NCI-H510A treated with DMSO at 0.1 percent for 48 hours (cell line): Measurements from ENCODE around the gene GMCL2.
"Not testable (repeated sequence)": the region's sequence is repeated elsewhere in the genome, so short reads cannot be mapped to it uniquely, and the experiment has no call there.

Source experiments
- DNase-seq: peaks from one replicate; lab custom pipeline; 2025; lab: John Stamatoyannopoulos, UW

The GMCL2 gene

DNA sequence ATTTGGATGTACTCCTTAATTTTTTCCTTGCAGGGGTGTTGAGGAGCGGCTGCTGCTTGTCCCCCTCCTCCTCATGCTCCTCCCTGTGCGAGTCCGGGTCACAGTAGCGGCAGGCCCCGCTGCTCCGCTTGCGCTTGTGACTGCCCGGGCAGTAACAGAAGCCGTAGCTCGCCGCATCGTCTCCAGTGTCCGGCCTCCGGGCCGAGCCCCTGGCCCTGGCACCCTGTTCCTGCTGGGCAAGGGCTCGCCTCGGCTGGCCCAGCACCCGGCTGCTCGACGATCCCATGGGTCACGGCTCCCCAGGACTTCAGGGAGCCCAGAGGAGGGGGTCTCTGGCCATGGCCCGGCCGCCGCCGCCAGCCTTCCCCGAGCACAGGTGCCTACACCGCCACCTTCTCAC is at the start of gene GMCL2:
Gene GMCL2 (minus strand): TSS at position 358 of the 400 bp plus-strand sequence. CDS start 72 bp downstream, at position 286.
- DNase-seq = no peak

DNA sequence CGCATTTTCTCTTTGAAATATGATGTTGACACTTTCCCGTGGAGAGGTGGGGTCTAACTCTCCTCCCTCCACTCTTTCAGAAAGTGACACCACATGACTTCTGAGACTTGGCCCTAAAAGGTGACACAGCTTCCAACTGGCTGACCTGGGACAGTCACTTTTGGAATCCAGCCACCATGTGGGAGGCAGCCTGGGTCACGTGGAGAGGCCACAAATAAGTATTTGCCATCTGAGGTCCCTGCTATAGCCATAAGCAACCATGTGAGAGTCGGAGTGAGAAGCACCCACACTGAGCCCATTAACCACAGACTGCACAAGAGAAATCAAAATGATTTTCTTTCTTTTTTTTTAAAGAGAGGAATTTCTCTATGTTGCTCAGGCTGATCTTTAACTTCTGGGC is 49.5 kb upstream of the GMCL2 start:
- no peak for DNase-seq

DNA sequence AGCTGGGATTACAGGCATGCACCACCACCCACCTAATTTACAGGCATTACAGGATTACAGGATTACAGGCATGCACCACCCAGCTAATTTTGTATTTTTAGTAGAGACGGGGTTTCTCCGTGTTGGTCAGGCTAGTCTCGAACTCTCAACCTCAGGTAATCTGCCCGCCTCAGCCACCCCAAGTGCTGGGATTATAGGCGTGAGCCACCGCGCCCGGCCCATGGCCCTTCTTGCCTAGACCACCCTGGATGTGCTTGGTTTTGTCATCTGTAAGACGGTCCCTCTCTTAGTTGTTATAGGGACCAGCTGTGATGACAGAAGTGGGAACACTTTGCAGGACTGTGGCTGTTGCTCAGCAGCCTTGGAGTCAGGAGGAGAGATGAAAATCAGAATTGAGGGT is 49.0 kb upstream of the GMCL2 start:
- no peak for DNase-seq

DNA sequence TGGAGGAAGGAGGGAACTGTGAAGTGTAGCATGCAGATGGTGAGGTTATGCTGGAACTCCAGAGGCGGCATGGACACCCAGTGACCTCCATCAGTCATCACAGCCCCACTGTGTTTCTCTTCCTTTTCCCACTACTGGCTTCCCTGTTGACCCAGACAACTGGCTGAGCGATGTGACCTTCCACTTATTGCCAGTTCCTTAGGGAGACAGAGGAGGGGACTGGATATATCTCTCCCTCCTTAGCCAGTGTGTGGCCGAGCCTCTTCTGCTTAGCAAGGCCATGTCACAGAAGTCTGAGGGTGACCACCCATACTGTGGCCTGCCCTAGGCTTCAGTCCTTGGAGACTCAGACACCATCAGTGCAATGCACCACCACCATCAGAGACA is 48.4 kb upstream of the GMCL2 start:
- no peak for DNase-seq

DNA sequence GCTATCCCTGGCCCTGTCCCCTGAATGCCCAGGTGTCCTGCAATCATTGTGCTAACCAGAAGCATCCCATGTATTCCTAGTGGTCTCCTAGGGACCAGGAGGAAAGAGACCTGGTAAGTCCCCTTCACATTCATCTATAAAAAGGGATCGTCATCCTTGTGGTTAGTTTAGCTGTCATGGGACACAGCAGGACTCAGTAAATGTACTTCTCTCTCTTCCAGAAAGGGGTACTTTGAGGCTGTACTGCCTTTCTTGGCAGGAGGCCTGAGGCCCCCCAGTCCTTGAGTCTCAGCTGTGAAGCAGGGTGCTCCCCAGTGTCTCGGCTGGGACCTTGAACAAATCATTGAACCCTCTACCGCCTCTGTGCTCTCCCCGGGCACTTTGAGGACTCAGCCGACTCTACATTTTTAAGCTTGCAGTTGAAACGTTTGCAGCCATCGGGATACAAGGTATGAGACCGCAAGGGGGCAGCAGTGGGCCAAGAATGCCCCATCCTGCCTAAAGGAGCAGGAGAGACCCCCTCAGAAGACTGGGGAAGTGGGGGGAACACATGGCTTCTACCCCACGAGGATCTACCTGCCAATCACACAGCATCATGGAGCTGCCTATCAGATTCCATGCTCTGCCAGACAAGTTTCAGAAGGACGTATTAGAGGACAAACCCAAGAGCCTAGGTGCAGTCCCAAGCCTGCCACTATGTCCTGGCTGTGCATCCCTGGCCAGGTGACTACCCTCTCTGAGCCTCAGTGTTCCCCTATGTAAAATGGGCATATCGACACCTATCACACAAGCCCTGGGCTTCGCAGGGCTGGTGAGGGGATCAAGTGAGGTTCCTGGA is 47.8 kb upstream of the GMCL2 start:
- peak; percentile 4 for DNase-seq

GRCh38 chr5:178234121-178234749 is 47.1 kb upstream of the GMCL2 start:
- DNase-seq = no peak

- DNase-seq = no peak
Measured at GRCh38 chr5:178232920-178233429, 45.8 kb upstream of the GMCL2 start.

DNA sequence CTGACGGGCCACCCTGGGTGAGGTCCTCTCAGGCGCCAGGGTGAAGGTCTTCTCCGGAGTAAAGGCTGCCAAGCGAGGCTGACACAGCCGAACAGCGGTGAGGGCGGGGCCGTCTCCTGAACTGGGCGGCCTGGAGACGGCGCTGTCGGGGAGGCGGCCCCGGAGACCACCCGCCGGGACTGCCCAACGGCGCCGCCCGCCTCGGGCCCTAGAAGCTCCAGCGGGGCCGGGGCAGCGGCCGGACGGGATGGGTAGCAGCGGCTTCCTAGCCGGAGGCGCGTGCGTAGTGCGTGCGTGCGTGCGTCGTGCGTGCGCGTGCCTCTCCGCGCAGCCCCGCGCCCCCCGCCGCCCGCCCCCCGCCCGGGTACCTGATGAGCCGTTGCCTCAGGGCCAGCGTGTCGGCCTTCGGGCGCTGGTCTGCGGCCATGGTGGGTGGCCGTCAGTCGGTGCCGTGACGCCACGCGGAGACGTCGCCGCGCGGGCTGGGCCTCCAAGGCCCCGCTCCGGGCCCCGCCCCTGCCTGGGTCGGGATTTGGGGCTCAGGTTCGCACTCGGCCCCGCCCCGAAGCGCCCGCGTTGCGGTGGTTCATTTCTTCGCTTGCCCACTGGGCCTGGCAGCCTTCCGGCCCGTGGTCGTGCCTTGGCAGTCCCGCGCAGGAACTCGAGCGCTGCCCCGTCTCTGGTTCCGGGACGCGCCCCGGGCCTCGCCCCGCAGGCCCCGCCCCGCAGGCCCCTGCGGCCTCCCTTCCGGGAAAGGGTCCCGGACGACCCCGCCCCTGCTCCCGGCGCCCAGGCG is 45.2 kb upstream of the GMCL2 start, which contains the start of gene PHYKPL:
Gene PHYKPL (minus strand): TSS at position 679 of the 796 bp plus-strand sequence. CDS start 252 bp downstream, at position 427.
- DNase-seq = peak; percentile 7

- no peak for DNase-seq
Measured at GRCh38 chr5:178231539-178232123, 44.5 kb upstream of the GMCL2 start.

DNA sequence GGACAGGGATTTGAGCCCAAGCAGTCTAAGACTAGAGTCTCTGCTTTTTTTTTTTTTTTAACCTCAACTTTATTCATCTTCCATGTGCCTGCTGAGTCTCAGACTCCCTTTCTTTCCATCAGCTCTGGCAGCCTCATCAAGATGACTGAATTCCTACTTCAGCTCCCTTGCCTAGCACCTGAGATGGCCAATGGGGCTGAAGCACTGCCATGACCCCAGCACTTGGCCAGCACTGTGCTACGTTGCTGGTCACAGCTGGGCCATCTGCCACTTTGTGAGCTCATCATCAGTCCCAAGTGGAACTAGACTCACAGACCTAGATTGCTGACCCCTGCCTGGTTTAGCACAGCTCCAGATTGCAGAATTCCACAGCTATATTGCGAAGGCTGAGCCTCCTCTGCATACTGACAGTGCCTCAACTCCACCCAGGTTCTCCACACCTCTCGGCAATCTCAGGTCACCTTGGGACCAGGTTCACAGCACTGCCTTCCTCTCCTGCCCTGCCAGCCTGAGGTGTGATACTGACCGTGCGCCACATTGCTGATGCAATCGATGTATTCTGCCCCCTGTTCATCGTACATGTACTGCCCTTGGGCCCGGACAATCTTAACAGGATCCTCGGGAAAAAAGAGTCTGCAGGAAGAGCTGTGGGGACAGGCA is 43.8 kb upstream of the GMCL2 start:
- no peak for DNase-seq

DNA sequence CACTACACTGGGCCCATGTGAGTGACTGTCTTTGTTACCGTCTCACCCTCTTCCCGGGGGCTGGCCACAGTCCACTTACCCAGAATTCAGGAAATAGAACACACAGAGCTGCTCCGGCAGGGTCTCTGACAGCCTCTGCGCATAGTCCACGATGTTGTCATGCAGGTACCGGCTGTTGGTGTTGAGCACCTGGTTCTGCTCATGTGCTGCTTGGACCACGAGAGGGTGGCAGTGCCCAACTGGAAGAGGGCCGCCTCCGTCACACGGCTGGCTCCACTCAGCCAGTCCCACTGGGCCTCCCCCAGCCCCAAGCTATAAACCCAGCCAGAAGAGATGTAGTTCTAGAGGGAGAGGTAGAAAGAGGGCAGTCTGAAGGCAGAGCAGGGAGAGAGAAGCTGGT is 42.7 kb upstream of the GMCL2 start:
- DNase-seq = no peak

GRCh38 chr5:178229111-178229510 is 41.9 kb upstream of the GMCL2 start:
- not testable (repeated sequence) for DNase-seq

- DNase-seq = no peak
Measured at GRCh38 chr5:178228609-178229008, 41.4 kb upstream of the GMCL2 start.

DNA sequence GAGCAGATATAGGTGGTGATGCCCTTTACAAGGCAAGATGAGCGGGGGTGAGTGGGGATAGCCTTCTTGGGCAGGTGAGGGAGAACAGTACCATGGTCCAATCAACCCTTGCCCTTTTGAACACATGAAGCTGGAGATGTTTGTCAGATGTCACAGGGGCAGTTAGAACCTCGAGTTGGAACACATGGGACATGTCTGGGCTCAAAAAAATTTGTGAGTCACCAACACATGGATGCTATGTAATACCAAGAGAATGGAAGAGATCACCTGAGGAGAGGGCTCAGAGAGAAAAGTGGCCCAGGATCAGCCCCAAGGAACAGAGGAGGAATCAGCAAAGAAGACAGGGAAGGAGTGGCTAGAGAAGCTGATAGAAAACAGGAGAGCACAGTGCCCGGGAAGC is 40.8 kb upstream of the GMCL2 start:
- DNase-seq = no peak

- no peak for DNase-seq
Measured at GRCh38 chr5:178227138-178227659, 40.0 kb upstream of the GMCL2 start.

DNA sequence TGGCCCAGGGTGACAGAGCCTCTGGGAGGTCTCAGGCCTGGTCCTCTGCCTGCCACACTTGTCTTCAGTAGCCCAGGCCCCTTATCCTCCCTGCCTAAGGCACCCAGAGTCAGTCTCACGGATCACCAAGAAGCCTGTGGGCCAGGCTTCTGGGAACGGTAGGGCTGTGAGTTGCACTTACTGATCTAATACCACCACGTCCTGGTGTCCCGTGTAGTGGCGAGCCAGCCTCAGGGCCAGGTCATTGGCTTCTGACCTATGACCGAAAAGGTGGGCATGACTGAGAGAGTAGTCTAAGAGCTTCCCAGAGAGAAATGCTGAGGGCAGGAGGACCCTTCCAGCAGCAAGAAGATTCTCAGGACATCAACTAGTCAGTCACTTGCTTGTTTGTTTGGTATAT is 38.0 kb upstream of the GMCL2 start:
- no peak for DNase-seq

DNA sequence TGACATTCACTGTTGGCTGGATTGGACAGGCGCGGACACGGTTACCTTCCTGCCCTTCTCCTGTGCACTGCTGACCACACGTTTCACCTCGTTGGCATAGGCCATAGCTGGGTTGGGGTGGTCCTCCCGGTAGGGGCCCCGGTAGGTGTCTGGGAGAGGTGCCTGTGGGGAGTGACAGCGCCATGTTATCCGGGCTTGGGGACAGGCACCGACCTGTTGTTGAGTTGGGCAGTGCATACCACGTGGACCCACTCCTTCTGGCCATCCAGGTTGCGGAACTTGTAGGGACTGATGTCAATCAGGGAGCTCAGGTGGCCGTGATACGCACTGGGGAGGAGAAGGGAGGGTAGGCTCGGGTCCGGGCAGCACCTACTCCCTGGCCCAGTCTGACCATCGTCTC is 37.2 kb upstream of the GMCL2 start:
- no peak for DNase-seq

- no peak for DNase-seq
Measured at GRCh38 chr5:178223828-178224335, 36.7 kb upstream of the GMCL2 start.

GRCh38 chr5:178223196-178223773 is 36.1 kb upstream of the GMCL2 start:
- no peak for DNase-seq

GRCh38 chr5:178222292-178222691 is 35.1 kb upstream of the GMCL2 start:
- DNase-seq = no peak

DNA sequence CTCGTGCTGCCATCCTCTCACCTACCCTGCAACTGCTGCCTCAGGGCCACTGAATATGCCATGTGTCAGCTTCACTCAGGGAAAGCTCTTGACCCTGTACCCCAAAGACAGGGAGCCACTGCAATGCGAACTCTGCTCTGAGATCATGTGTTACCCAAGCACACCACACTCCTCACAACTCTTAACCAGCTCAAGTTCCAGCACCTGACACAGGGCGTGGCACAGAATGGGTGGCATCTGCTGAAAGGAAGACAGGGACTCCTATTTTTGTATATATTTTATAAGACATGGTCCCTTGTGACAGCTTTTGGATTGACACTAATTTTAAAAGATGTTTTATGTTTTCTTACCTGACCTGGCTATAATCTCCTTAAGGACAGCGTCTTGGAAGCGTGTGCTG is 34.7 kb upstream of the GMCL2 start:
- DNase-seq = no peak
